ENCODE measurements around the gene TRMT112.
A peak's percentile ranks its signal among the peaks of the same experiment; 100 is the strongest.

The TRMT112 gene

GRCh38 chr11:64355078-64355940 lies 38.0 kb upstream of the TRMT112 start:
- TF ChIP-seq GATA1 (IDR thresholded peaks at IDR 0.05; ENCODE audit: low read depth, low read length) (no peak), POLR2A (IDR thresholded peaks at IDR 0.05; ENCODE audit: low read length) (peak; percentile 41)
- peak; percentile 84 to 92 for DNase-seq

GRCh38 chr11:64353715-64354506 lies 36.6 kb upstream of the TRMT112 start:
- DNase-seq: no peak
- TF ChIP-seq GATA1 (IDR thresholded peaks at IDR 0.05; ENCODE audit: low read depth, low read length): no peak
- no peak for TF ChIP-seq POLR2A (IDR thresholded peaks at IDR 0.05; ENCODE audit: low read length)

GRCh38 chr11:64352995-64353714 lies 35.8 kb upstream of the TRMT112 start:
- TF ChIP-seq GATA1 (IDR thresholded peaks at IDR 0.05; ENCODE audit: low read depth, low read length) (no peak), POLR2A (IDR thresholded peaks at IDR 0.05; ENCODE audit: low read length) (no peak)
- DNase-seq: no peak

GRCh38 chr11:64352099-64352994 lies 35.0 kb upstream of the TRMT112 start:
- DNase-seq: no peak
- TF ChIP-seq GATA1 (IDR thresholded peaks at IDR 0.05; ENCODE audit: low read depth, low read length) (no peak), POLR2A (IDR thresholded peaks at IDR 0.05; ENCODE audit: low read length) (no peak)

- no peak for DNase-seq
- TF ChIP-seq POLR2A (IDR thresholded peaks at IDR 0.05; ENCODE audit: low read length) (no peak), GATA1 (IDR thresholded peaks at IDR 0.05; ENCODE audit: low read depth, low read length) (no peak)
Measured at GRCh38 chr11:64351136-64351631, 33.8 kb upstream of the TRMT112 start.

- DNase-seq: no peak
- TF ChIP-seq GATA1 (IDR thresholded peaks at IDR 0.05; ENCODE audit: low read depth, low read length) (no peak), POLR2A (IDR thresholded peaks at IDR 0.05; ENCODE audit: low read length) (no peak)
Measured at GRCh38 chr11:64349404-64349803, 32.0 kb upstream of the TRMT112 start.

- no peak for DNase-seq
- no peak for TF ChIP-seq GATA1 (IDR thresholded peaks at IDR 0.05; ENCODE audit: low read depth, low read length)
- TF ChIP-seq POLR2A (IDR thresholded peaks at IDR 0.05; ENCODE audit: low read length): no peak
Measured at GRCh38 chr11:64349025-64349387, 31.6 kb upstream of the TRMT112 start.

GRCh38 chr11:64348383-64349024 lies 31.1 kb upstream of the TRMT112 start:
- no peak for DNase-seq
- peak; percentile 35 for TF ChIP-seq POLR2A (IDR thresholded peaks at IDR 0.05; ENCODE audit: low read length)
- no peak for TF ChIP-seq GATA1 (IDR thresholded peaks at IDR 0.05; ENCODE audit: low read depth, low read length)

GRCh38 chr11:64347193-64347867 lies 30.0 kb upstream of the TRMT112 start:
- TF ChIP-seq POLR2A (IDR thresholded peaks at IDR 0.05; ENCODE audit: low read length): no peak
- TF ChIP-seq GATA1 (IDR thresholded peaks at IDR 0.05; ENCODE audit: low read depth, low read length): no peak

GRCh38 chr11:64344787-64345186 lies 27.4 kb upstream of the TRMT112 start:
- DNase-seq: no peak
- TF ChIP-seq POLR2A (IDR thresholded peaks at IDR 0.05; ENCODE audit: low read length) (no peak), GATA1 (IDR thresholded peaks at IDR 0.05; ENCODE audit: low read depth, low read length) (no peak)

More at GRCh38 chr11:64347193-64347867, 30.0 kb upstream of the TRMT112 start:
- DNase-seq: no peak

GRCh38 chr11:64343767-64344559 lies 26.6 kb upstream of the TRMT112 start:
- TF ChIP-seq GATA1 (IDR thresholded peaks at IDR 0.05; ENCODE audit: low read depth, low read length) (no peak), POLR2A (IDR thresholded peaks at IDR 0.05; ENCODE audit: low read length) (no peak)
- DNase-seq: peak; percentile 58 to 70
